Upper lobe of left lung (tissue), 4 donors: Measurements from ENCODE around the gene LHX4.

Experiments
- POLR2A ChIP-seq, 4 donors: fragments of 450-650 bp; IDR thresholded peaks; one replicate each; pipeline ENCODE4 v1.5.1; 2016 to 2017; ENCODE audit warnings: antibody characterized with exemption in 4 of 4, mild to moderate bottlenecking in 2 of 4
- POLR2AphosphoS5 ChIP-seq, 2 donors: sonication (generic); formaldehyde crosslinking; IDR thresholded peaks; one replicate each; pipeline ENCODE4 v1.5.1; 2017; ENCODE audit warnings: antibody characterized with exemption in 2 of 2
- TF ChIP-seq, protein P1 (sequence below), 6 experiments: fragments of 450-650 bp in 4 of 6; fragments of 200-600 bp in 2 of 6; sonication (generic) in 2 of 6; IDR thresholded peaks; one replicate each; pipeline ENCODE4 v1.5.1; 2016 to 2019; ENCODE audit warnings: antibody characterized with exemption in 6 of 6

DNA sequence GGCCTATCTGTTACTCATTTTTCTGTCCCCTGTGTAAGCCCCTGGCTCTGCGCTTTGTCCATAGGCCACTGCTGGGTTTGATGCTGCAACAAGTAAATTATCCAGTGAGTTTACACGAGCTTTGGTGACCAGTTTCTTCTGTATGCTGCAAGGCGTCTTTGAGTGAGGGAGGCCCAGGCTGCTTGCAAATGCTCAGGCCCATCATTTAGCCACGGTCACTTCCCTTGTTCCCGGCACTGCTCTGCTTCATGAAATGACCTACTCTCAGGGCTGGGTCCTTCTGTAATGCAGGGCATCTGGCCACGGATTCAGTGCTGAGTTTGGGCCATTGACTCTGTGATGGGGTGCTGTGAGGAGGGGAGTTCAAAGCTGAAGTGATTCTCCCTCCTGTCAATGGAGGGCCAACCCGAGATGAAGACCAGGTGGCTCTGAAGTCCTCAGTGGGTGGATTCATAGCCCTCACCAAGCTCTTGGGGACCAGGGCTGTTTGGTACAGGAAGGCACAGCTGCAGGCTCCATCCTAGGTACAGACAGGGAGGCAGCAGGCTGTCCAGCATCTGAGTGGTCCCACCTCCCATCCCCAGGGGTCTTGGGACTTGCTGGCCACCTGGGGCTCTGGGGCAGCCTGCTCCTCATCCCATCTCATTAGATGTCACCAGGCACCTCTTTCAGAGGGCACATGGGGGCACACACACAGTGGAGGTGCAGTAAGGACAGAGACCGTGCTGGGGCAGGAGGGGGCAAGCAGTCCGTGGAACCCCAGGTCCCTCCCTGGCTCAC is 21.7 kb downstream of the LHX4 start:
- TF ChIP-seq POLR2A (IDR thresholded peaks at IDR 0.05) (no peak), POLR2AphosphoS5 (IDR thresholded peaks at IDR 0.05) (no peak)
- TF ChIP-seq, protein P1, sequence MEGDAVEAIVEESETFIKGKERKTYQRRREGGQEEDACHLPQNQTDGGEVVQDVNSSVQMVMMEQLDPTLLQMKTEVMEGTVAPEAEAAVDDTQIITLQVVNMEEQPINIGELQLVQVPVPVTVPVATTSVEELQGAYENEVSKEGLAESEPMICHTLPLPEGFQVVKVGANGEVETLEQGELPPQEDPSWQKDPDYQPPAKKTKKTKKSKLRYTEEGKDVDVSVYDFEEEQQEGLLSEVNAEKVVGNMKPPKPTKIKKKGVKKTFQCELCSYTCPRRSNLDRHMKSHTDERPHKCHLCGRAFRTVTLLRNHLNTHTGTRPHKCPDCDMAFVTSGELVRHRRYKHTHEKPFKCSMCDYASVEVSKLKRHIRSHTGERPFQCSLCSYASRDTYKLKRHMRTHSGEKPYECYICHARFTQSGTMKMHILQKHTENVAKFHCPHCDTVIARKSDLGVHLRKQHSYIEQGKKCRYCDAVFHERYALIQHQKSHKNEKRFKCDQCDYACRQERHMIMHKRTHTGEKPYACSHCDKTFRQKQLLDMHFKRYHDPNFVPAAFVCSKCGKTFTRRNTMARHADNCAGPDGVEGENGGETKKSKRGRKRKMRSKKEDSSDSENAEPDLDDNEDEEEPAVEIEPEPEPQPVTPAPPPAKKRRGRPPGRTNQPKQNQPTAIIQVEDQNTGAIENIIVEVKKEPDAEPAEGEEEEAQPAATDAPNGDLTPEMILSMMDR (IDR thresholded peaks at IDR 0.05) = no peak
